MCF 10A (cell line): ENCODE data around the gene MYZAP. TPM values are rescaled to one million over a fixed set of nuclear protein-coding genes. Genes with fewer than 3 reads are reported as not detected.
A peak's percentile ranks its signal among the peaks of the same experiment; 100 is the strongest.

Experiments used
- BruUV-seq: library from RNA; stranded (reverse); fragments of 400-500 nt; replicated peaks from 2 replicates; lab custom pipeline; 2021; lab: Mats Ljungman, UMichigan
- CTCF ChIA-PET: fragments of 300-600 bp; sonication (Branson Sonifier 250); formaldehyde crosslinking; extraction: SDS; loops from one replicate; lab custom pipeline; 2021; ENCODE audit warnings: antibody characterized with exemption, inconsistent platforms; lab: Yijun Ruan, JAX
- POLR2A ChIA-PET: fragments of 300-600, 350-650 bp; sonication (Branson Sonifier 250); formaldehyde crosslinking; extraction: SDS; loops from one replicate; lab custom pipeline; 2020; ENCODE audit warnings: antibody characterized with exemption, inconsistent platforms; lab: Yijun Ruan, JAX
- DNase-seq: peaks from one replicate; pipeline ENCODE4 v3.0.0-alpha.2; 2018; ENCODE audit not compliant: unreplicated experiment
- H3K27ac Mint-ChIP-seq: one replicate; pipeline ENCODE4 v1.8.0; 2022; ENCODE audit warnings: mild to moderate bottlenecking, low read depth, mixed read lengths; ENCODE audit not compliant: unreplicated experiment
- H3K27me3 Mint-ChIP-seq: one replicate; pipeline ENCODE4 v1.8.0; 2022; ENCODE audit warnings: mixed read lengths; ENCODE audit not compliant: insufficient read depth, unreplicated experiment
- H3K36me3 Mint-ChIP-seq: one replicate; pipeline ENCODE4 v1.8.0; 2022; ENCODE audit warnings: mild to moderate bottlenecking, moderate library complexity, mixed read lengths; ENCODE audit not compliant: insufficient read depth, unreplicated experiment
- H3K4me1 Mint-ChIP-seq: one replicate; pipeline ENCODE4 v1.8.0; 2022; ENCODE audit warnings: mixed read lengths; ENCODE audit not compliant: insufficient read depth, unreplicated experiment
- H3K4me3 Mint-ChIP-seq: one replicate; pipeline ENCODE4 v1.8.0; 2022; ENCODE audit warnings: mild to moderate bottlenecking, moderate library complexity, mixed read lengths; ENCODE audit not compliant: unreplicated experiment
- H3K9me3 Mint-ChIP-seq: one replicate; pipeline ENCODE4 v1.8.0; 2022; ENCODE audit warnings: mixed read lengths; ENCODE audit not compliant: unreplicated experiment
- CTCF ChIP-seq: fragments of 200-600 bp; IDR thresholded peaks from one replicate; pipeline ENCODE4 v1.8.0; 2022; ENCODE audit warnings: antibody characterized with exemption, mild to moderate bottlenecking; ENCODE audit not compliant: unreplicated experiment
- intact Hi-C: fragments of 100-400 bp; cut with micrococcal nuclease; formaldehyde crosslinking; loops from 2 replicates; pipeline ENCODE4 v1.14.1; 2022
- total RNA-seq: library from RNA; stranded (reverse); gene quantifications from 2 replicates; pipeline ENCODE4 v1.2.3, GENCODE V29; 2022

The MYZAP gene
- total RNA-seq, 1 experiment from 2014 or later = 1.3 TPM

- Mint-ChIP-seq H3K27me3 (no peaks in the 10 kb centered on the region), H3K36me3 (peaks cover 28% of the 10 kb centered on the region), H3K9me3 (no peaks in the 10 kb centered on the region), H3K27ac (peak within 1 kb of the TSS; percentile 63), H3K4me1 (peaks cover 37% of the 10 kb centered on the region), H3K4me3 (peak within 1 kb of the TSS; percentile 79)
- no TSS peak for BruUV-seq
- TF ChIP-seq CTCF = no peak
- ChIA-PET CTCF (interaction anchor here (0.5 to 2.7 kb wide), 19 partner anchors 10 to 371 kb away, joined by 3 to 11 read pairs (median 4); no protein-coding TSS in a partner anchor), POLR2A (interaction anchor here (0.6 to 4.5 kb wide), 34 partner anchors 11 to 1462 kb away, joined by 3 to 45 read pairs (median 5); partner anchors contain the start of gene MINDY2)
- peak; percentile 97 for DNase-seq
- intact Hi-C loops = loop anchor here (2.0 kb wide), 2 partner anchors 26 to 146 kb away; no protein-coding TSS in a partner anchor
Measured at GRCh38 chr15:57706405-57707209, 114.9 kb downstream of the MYZAP start, which contains the start of gene POLR2M. TSS of gene POLR2M (plus strand) at chr15:57706714. CDS start at chr15:57706843, 129 bp downstream.

- BruUV-seq = no TSS peak
- ChIA-PET CTCF (interaction anchor here (0.7 to 2.7 kb wide), 13 partner anchors 11 to 358 kb away, joined by 3 to 11 read pairs (median 7); no protein-coding TSS in a partner anchor), POLR2A (interaction anchor here (0.9 to 4.5 kb wide), 12 partner anchors 12 to 215 kb away, joined by 3 to 45 read pairs (median 6); no protein-coding TSS in a partner anchor)
- Mint-ChIP-seq H3K27ac (peak overlapping the region; percentile 63), H3K4me1 (peaks cover 44% of the 10 kb centered on the region), H3K9me3 (no peaks in the 10 kb centered on the region), H3K27me3 (no peaks in the 10 kb centered on the region), H3K36me3 (peaks cover 43% of the 10 kb centered on the region), H3K4me3 (peak overlapping the region; percentile 79)
- DNase-seq = peak; percentile 9
- intact Hi-C loops = loop anchor here (2.0 kb wide), 1 partner anchor 41 kb away; no protein-coding TSS in a partner anchor
- TF ChIP-seq CTCF = no peak
Measured at GRCh38 chr15:57708047-57708446, 116.3 kb downstream of the MYZAP start.

GRCh38 chr15:57718309-57718708 lies 126.6 kb downstream of the MYZAP start:
- intact Hi-C loops = no loop called here
- DNase-seq = no peak
- CTCF ChIA-PET = interaction anchor here (0.9 kb wide), 1 partner anchor 15 kb away, joined by 3 read pairs; no protein-coding TSS in a partner anchor
- no TSS peak for BruUV-seq
- POLR2A ChIA-PET = interaction anchor here (0.7 to 4.7 kb wide), 2 partner anchors 11 to 1350 kb away, joined by 3 to 36 read pairs; partner anchors contain the start of gene POLR2M
- H3K27ac Mint-ChIP-seq = no peak overlapping the region
- H3K9me3 Mint-ChIP-seq = peaks cover 7% of the 10 kb centered on the region
- no peak for TF ChIP-seq CTCF
- no peaks in the 10 kb centered on the region for H3K4me1 Mint-ChIP-seq
- peaks cover 71% of the 10 kb centered on the region for H3K36me3 Mint-ChIP-seq
- H3K27me3 Mint-ChIP-seq = no peaks in the 10 kb centered on the region
- no peak overlapping the region for H3K4me3 Mint-ChIP-seq

- Mint-ChIP-seq H3K27me3 (no peaks in the 10 kb centered on the region), H3K27ac (no peak overlapping the region), H3K4me3 (no peak overlapping the region), H3K4me1 (no peaks in the 10 kb centered on the region), H3K9me3 (peaks cover 7% of the 10 kb centered on the region), H3K36me3 (peaks cover 52% of the 10 kb centered on the region)
- no peak for TF ChIP-seq CTCF
- no peak for DNase-seq
- intact Hi-C loops = no loop called here
- POLR2A ChIA-PET = interaction anchor here (0.7 to 4.7 kb wide), 2 partner anchors 14 to 1327 kb away, joined by 3 to 36 read pairs; partner anchors contain the start of gene POLR2M
- CTCF ChIA-PET = interaction anchor here (0.5 to 2.8 kb wide), 6 partner anchors 12 to 462 kb away, joined by 3 to 15 read pairs (median 3); partner anchors contain the start of gene POLR2M
- no TSS peak for BruUV-seq
Measured at GRCh38 chr15:57720867-57721266, 129.2 kb downstream of the MYZAP start.
